Kidney epithelial cell (primary cell): ENCODE measurements around the gene NEK7. TPM values are rescaled to one million over a fixed set of nuclear protein-coding genes. Genes with fewer than 3 reads are reported as not detected.

Experiments used
- DNase-seq: peaks from one replicate; pipeline ENCODE4 v3.0.0-alpha.2; 2010; ENCODE audit warnings: low read depth
- H3K27me3 ChIP-seq: 2 replicates; pipeline ENCODE4 v1.6.0; 2011; ENCODE audit warnings: low read length; ENCODE audit not compliant: control insufficient read depth, insufficient read depth
- H3K36me3 ChIP-seq: 2 replicates; pipeline ENCODE4 v1.5.1; 2011; ENCODE audit warnings: low read length; ENCODE audit not compliant: control insufficient read depth, insufficient read depth
- H3K4me3 ChIP-seq: 2 replicates; pipeline ENCODE4 v1.5.1; 2011; ENCODE audit warnings: low read depth, mild to moderate bottlenecking, control low read depth, low read length
- CTCF ChIP-seq: IDR thresholded peaks from 2 replicates; pipeline ENCODE4 v1.5.1; 2011; ENCODE audit warnings: mild to moderate bottlenecking, moderate library complexity, low read length, control low read depth, inconsistent platforms; ENCODE audit not compliant: insufficient read depth, poor library complexity, severe bottlenecking
- total RNA-seq: library from RNA; depleted of rRNA; stranded (reverse); fragments of >200 nt; gene quantifications from 2 replicates; pipeline ENCODE4 v1.2.3, GENCODE V29; 2015

NEK7 gene
- total RNA-seq, 1 donor from 2014 or later: 27.7 TPM

- Histone ChIP-seq H3K27me3 (no peaks in the 10 kb centered on the region), H3K36me3 (no peaks in the 10 kb centered on the region), H3K4me3 (peak overlapping the region; percentile 94)
- no peak for DNase-seq
- no peak for TF ChIP-seq CTCF
These were observed 1.3 kb downstream of the NEK7 start for GRCh38 chr1:198157847-198158725.

- peak; percentile 69 for DNase-seq
- Histone ChIP-seq H3K36me3 (no peaks in the 10 kb centered on the region), H3K4me3 (peak overlapping the region; percentile 94), H3K27me3 (no peaks in the 10 kb centered on the region)
- TF ChIP-seq CTCF: no peak
These were observed 2.2 kb downstream of the NEK7 start for GRCh38 chr1:198158735-198159589.

- H3K36me3 ChIP-seq: no peaks in the 10 kb centered on the region
- no peak overlapping the region for H3K4me3 ChIP-seq
- H3K27me3 ChIP-seq: no peaks in the 10 kb centered on the region
- DNase-seq: no peak
- no peak for TF ChIP-seq CTCF
These were observed 3.4 kb downstream of the NEK7 start for GRCh38 chr1:198160222-198160621.

GRCh38 chr1:198160946-198161614 lies 4.3 kb downstream of the NEK7 start:
- no peaks in the 10 kb centered on the region for H3K27me3 ChIP-seq
- H3K4me3 ChIP-seq: no peak overlapping the region
- H3K36me3 ChIP-seq: no peaks in the 10 kb centered on the region
- no peak for TF ChIP-seq CTCF
- DNase-seq: no peak

- Histone ChIP-seq H3K36me3 (no peaks in the 10 kb centered on the region), H3K4me3 (no peak overlapping the region), H3K27me3 (no peaks in the 10 kb centered on the region)
- DNase-seq: no peak
- no peak for TF ChIP-seq CTCF
These were observed 4.9 kb downstream of the NEK7 start for GRCh38 chr1:198161718-198162090.
